Activated CD8-positive, alpha-beta memory T cell treated with anti-CD3 and anti-CD28 coated beads for 24 hours (primary cell): Measurements from ENCODE around the gene UGT2B10.

Source experiments
- DNase-seq: peaks from one replicate; pipeline ENCODE4 v3.0.0-alpha.2; 2020

UGT2B10 gene

GRCh38 chr4:68871809-68872642 lies 56.2 kb downstream of the UGT2B10 start:
- DNase-seq: no peak

- DNase-seq: no peak
Measured at GRCh38 chr4:68872643-68873502, 57.1 kb downstream of the UGT2B10 start.

GRCh38 chr4:68874507-68874906 lies 58.7 kb downstream of the UGT2B10 start:
- no peak for DNase-seq

GRCh38 chr4:68877555-68877954 lies 61.8 kb downstream of the UGT2B10 start:
- no peak for DNase-seq

- DNase-seq: no peak
Measured at GRCh38 chr4:68878048-68878447, 62.3 kb downstream of the UGT2B10 start.
